SK-N-SH (cell line): Measurements from ENCODE around the gene TOR1A.

ENCODE experiments used
- CHD2 ChIP-seq: fragments of 150-350 bp; IDR thresholded peaks from 2 replicates; pipeline ENCODE4 v1.6.1; 2018; ENCODE audit warnings: low read length; ENCODE audit not compliant: partially characterized antibody
- CTCF ChIP-seq: fragments of 200-600 bp; sonication (generic); IDR thresholded peaks from 2 replicates; pipeline ENCODE4 v1.6.1; 2017; ENCODE audit warnings: antibody characterized with exemption, mild to moderate bottlenecking, moderate library complexity
- EP300 ChIP-seq, 2 experiments: IDR thresholded peaks; 2 replicates each; pipeline versions ENCODE4 v1.4.0 to v1.6.1; 2012; ENCODE audit warnings: borderline replicate concordance in 1 of 2, low read depth in 1 of 2, low read length in 1 of 2
- JUND ChIP-seq: IDR thresholded peaks from 2 replicates; pipeline ENCODE4 v1.4.0; 2012
- MAX ChIP-seq: IDR thresholded peaks from 2 replicates; pipeline ENCODE4 v1.4.0; 2012; ENCODE audit warnings: low read depth
- MEF2A ChIP-seq: IDR thresholded peaks from 2 replicates; pipeline ENCODE4 v1.4.0; 2012; ENCODE audit warnings: low read depth, borderline replicate concordance
- POLR2AphosphoS5 ChIP-seq: IDR thresholded peaks from 2 replicates; pipeline ENCODE4 v1.6.1; 2012; ENCODE audit warnings: low read depth, low read length

GRCh38 chr9:129776938-129777768 lies 46.8 kb downstream of the TOR1A start:
- TF ChIP-seq EP300 (IDR thresholded peaks at IDR 0.05; ENCODE audit: borderline replicate concordance in 1 of 2, low read depth in 1 of 2, low read length in 1 of 2) (peak in 1 of 2 experiments; percentile 49; a peak in 1 of 4 replicates), CTCF (no peak), MAX (no peak; the same call in 1 of the 2 replicates), JUND (peak; percentile 86), POLR2AphosphoS5 (no peak; the same call in 1 of the 2 replicates), MEF2A (peak; percentile 36; the same call in 1 of the 2 replicates), CHD2 (no peak)
